K562 (cell line): Measurements from ENCODE around the gene NAT10. TPM values are rescaled to one million over a fixed set of nuclear protein-coding genes. Genes with fewer than 3 reads are reported as not detected.

Experiments
- ATAC-seq: fragments of 200-7000 bp; cut with Tn5 transposase; 3 replicates; pipeline ENCODE4 v1.9.1; 2020; ENCODE audit warnings: moderate library complexity
- BruUV-seq: library from RNA; stranded (reverse); fragments of 400-500 nt; replicated peaks from 2 replicates; lab custom pipeline; 2021; lab: Mats Ljungman, UMichigan
- CTCF ChIA-PET: fragments of 300-600 bp; formaldehyde crosslinking; extraction: SDS; loops from one replicate; lab custom pipeline; 2021; ENCODE audit warnings: low intra/inter-chr PET ratio; lab: Yijun Ruan, JAX
- POLR2A ChIA-PET: fragments of 300-600, 350-650 bp; sonication (Branson Sonifier 250); formaldehyde crosslinking; extraction: SDS; loops from one replicate; lab custom pipeline; 2021; ENCODE audit warnings: antibody characterized with exemption, inconsistent platforms; lab: Yijun Ruan, JAX
- DNase-seq, 4 experiments: peaks; one replicate each; pipeline versions ENCODE4 v3.0.0 to v3.0.0-alpha.2; 2011 to 2018; ENCODE audit warnings: low spot score in 3 of 4, mixed read lengths in 3 of 4; ENCODE audit errors: extremely low read depth in 1 of 4
- FAIRE-seq: peaks from 2 replicates; lab custom pipeline; 2011; peaks lifted over from hg19 to GRCh38; lab: Jason Lieb, UNC
- H2AFZ ChIP-seq: 2 replicates; pipeline ENCODE4 v1.6.0; 2011; ENCODE audit warnings: low read depth, low read length, control low read depth, inconsistent platforms
- H3K27ac ChIP-seq: fragments of 200-600 bp; 3 replicates; pipeline ENCODE4 v1.8.0; 2011; ENCODE audit warnings: low read depth, mild to moderate bottlenecking, control low read depth, inconsistent platforms, low read length, moderate library complexity, mixed read lengths; ENCODE audit errors: extremely low read depth
- H3K27me3 ChIP-seq, 2 experiments: fragments of 300-600 bp in 1 of 2; 2 replicates in 1 of 2; 3 replicates in 1 of 2; pipeline versions ENCODE4 v1.6.0 to v1.8.0; 2011; ENCODE audit warnings: inconsistent platforms in 2 of 2, low read length in 2 of 2, mild to moderate bottlenecking in 1 of 2, mixed read lengths in 1 of 2, moderate library complexity in 1 of 2; ENCODE audit not compliant: control insufficient read depth in 2 of 2, insufficient read depth in 2 of 2
- H3K36me3 ChIP-seq: fragments of 300-600 bp; 3 replicates; pipeline ENCODE4 v1.8.0; 2011; ENCODE audit warnings: mild to moderate bottlenecking, low read length, inconsistent platforms; ENCODE audit not compliant: control insufficient read depth, insufficient read depth
- H3K4me1 ChIP-seq, 2 experiments: fragments of 200-600 bp in 1 of 2; replicated peaks in 1 of 2; 2 replicates in 1 of 2; 3 replicates in 1 of 2; pipeline versions ENCODE4 v1.5.1 to v1.8.0; 2011; ENCODE audit warnings: inconsistent platforms in 2 of 2, low read length in 2 of 2, mild to moderate bottlenecking in 1 of 2, mixed read lengths in 1 of 2, moderate library complexity in 1 of 2; ENCODE audit not compliant: control insufficient read depth in 2 of 2, insufficient read depth in 2 of 2
- H3K4me2 ChIP-seq: 2 replicates; pipeline ENCODE4 v1.6.1; 2011; ENCODE audit warnings: low read length, control low read depth, inconsistent platforms, mixed read lengths; ENCODE audit not compliant: insufficient read depth
- H3K4me3 ChIP-seq: fragments of 200-600 bp; sonication (generic), shearing (Covaris generic); 2 replicates; pipeline ENCODE4 v1.5.1; 2016; ENCODE audit warnings: control low read depth, inconsistent platforms
- H3K79me2 ChIP-seq: fragments of 200-600 bp; 3 replicates; pipeline ENCODE4 v1.8.0; 2011; ENCODE audit warnings: low read length, inconsistent platforms; ENCODE audit not compliant: control insufficient read depth, insufficient read depth
- H3K9ac ChIP-seq, 2 experiments: 2 replicates each; pipeline versions ENCODE4 v1.6.0 to v1.6.1; 2011; ENCODE audit warnings: low read depth in 2 of 2, low read length in 2 of 2, control low read depth in 1 of 2, inconsistent platforms in 1 of 2, mild to moderate bottlenecking in 1 of 2, mixed read lengths in 1 of 2; ENCODE audit not compliant: insufficient read depth in 1 of 2
- H3K9me1 ChIP-seq: one replicate; pipeline ENCODE4 v1.6.0; 2011; ENCODE audit warnings: inconsistent platforms, mild to moderate bottlenecking, low read length, moderate library complexity; ENCODE audit not compliant: control insufficient read depth, insufficient read depth
- H3K9me3 ChIP-seq: replicated peaks from 2 replicates; pipeline ENCODE4 v1.5.1; 2011; ENCODE audit warnings: low read depth, low read length, inconsistent platforms; ENCODE audit not compliant: control insufficient read depth, insufficient read depth
- H4K20me1 ChIP-seq: replicated peaks from 2 replicates; pipeline ENCODE4 v1.6.1; 2011; ENCODE audit warnings: low read length, inconsistent platforms, mixed read lengths; ENCODE audit not compliant: control insufficient read depth, insufficient read depth
- CSDE1 ChIP-seq, 2 experiments: fragments of 450-650 bp; IDR thresholded peaks; 2 replicates each; pipeline ENCODE4 v1.6.1; 2016; ENCODE audit warnings: mild to moderate bottlenecking in 1 of 2
- CTCF ChIP-seq, 3 experiments: IDR thresholded peaks in 2 of 3; conservative IDR thresholded peaks in 1 of 3; 2 replicates each; pipeline ENCODE4 v1.5.1; 2011 to 2012; ENCODE audit warnings: low read length in 3 of 3, mild to moderate bottlenecking in 3 of 3, control low read depth in 2 of 3, improper control_type of control experiment in 1 of 3, inconsistent platforms in 1 of 3, low read depth in 1 of 3, mixed read lengths in 1 of 3, moderate library complexity in 1 of 3; ENCODE audit not compliant: insufficient read depth in 2 of 3
- KDM4B ChIP-seq, 2 experiments: fragments of 450-650 bp in 1 of 2; sonication (generic) in 1 of 2; IDR thresholded peaks; 2 replicates each; pipeline ENCODE4 v1.6.1; 2016 to 2017; ENCODE audit warnings: borderline replicate concordance in 2 of 2, antibody characterized with exemption in 1 of 2, low read depth in 1 of 2, mild to moderate bottlenecking in 1 of 2
- SMAD3 ChIP-seq: fragments of 450-650 bp; formaldehyde crosslinking; conservative IDR thresholded peaks from 2 replicates; pipeline ENCODE4 v1.4.0; 2020; ENCODE audit warnings: mild to moderate bottlenecking
- SREBF1 ChIP-seq: fragments of 150-350 bp; IDR thresholded peaks from 2 replicates; pipeline ENCODE4 v1.6.1; 2014; ENCODE audit warnings: antibody characterized with exemption, low read depth, low read length, borderline replicate concordance
- ZNF232 ChIP-seq: sonication (generic); formaldehyde crosslinking; IDR thresholded peaks from 2 replicates; pipeline ENCODE4 v1.8.0; 2022; ENCODE audit warnings: mild to moderate bottlenecking, missing genetic modification reagents
- ZNF347 ChIP-seq: fragments of 450-650 bp; formaldehyde crosslinking; IDR thresholded peaks from 2 replicates; pipeline ENCODE4 v1.4.0; 2020; ENCODE audit warnings: low read depth, mild to moderate bottlenecking, moderate library complexity
- ZNF592 ChIP-seq: fragments of 450-650 bp; IDR thresholded peaks from 2 replicates; pipeline ENCODE4 v1.6.1; 2017; ENCODE audit warnings: antibody characterized with exemption, mild to moderate bottlenecking
- WGBS: fragments of 100-300 bp; shearing (Covaris generic); methylation state at CpG from one replicate; pipeline ENCODE4 v1.1.6; 2016; ENCODE audit warnings: low coverage, mixed read lengths; ENCODE audit not compliant: insufficient coverage; ENCODE audit errors: missing lambda C conversion rate; 5-methylcytosine and 5-hydroxymethylcytosine counted together
- in situ Hi-C: fragments of 300-500 bp; cut with MboI; formaldehyde crosslinking; loops from 4 replicates; pipeline ENCODE4 v1.15.0; 2018; ENCODE audit warnings: inconsistent platforms, mixed read lengths
- intact Hi-C: fragments of 100-400 bp; cut with micrococcal nuclease; formaldehyde crosslinking; loops from 2 replicates; pipeline ENCODE4 v1.14.2; 2022
- polyA plus RNA-seq, 8 experiments: library from polyadenylated mRNA; depleted of rRNA in 4 of 8; stranded (reverse) in 5 of 8; unstranded in 3 of 8; fragments of >200 nt; fragmentation: Nextera tagmentation in 2 of 8; fragmentation: Illumina TruSeq in 1 of 8; extraction: Ambion mirVana in 2 of 8; extraction: Trizol in 1 of 8; gene quantifications; 2 replicates each; pipeline versions ENCODE4 v1.2.1 to v1.2.3, GENCODE V29; 2011 to 2014; ENCODE audit warnings: inconsistent platforms in 1 of 8, missing spikeins in 1 of 8
- total RNA-seq, 7 experiments: library from RNA; depleted of rRNA in 6 of 7; stranded (reverse); fragments of >200 nt in 6 of 7; fragmentation: Illumina TruSeq in 2 of 7; extraction: Trizol in 2 of 7; gene quantifications; 2 replicates each; pipeline versions ENCODE4 v1.2.1 to v1.2.3, GENCODE V29; 2011 to 2021; ENCODE audit warnings: low replicate concordance in 1 of 7

Gene NAT10
- total and polyA plus RNA-seq, 9 of the 15 experiments (the other 6 are each of a cell fraction or from before 2014, with no cell fraction given), result 55.4 to 125 (median 86.3) TPM

GRCh38 chr11:34151166-34151565 lies 45.7 kb downstream of the NAT10 start:
- 82% methylated on average over 5 of the region's 5 CpGs for WGBS
- no peaks in the 10 kb centered on the region for H3K9me3 ChIP-seq
- H3K27ac ChIP-seq, result no peak overlapping the region
- no peak for FAIRE-seq
- no peaks in the 10 kb centered on the region for H3K9me1 ChIP-seq
- no peak overlapping the region for H2AFZ ChIP-seq
- ChIA-PET POLR2A (interaction anchor here (0.5 to 1.8 kb wide), 4 partner anchors 10 to 67 kb away, joined by 3 to 6 read pairs (median 4); no protein-coding TSS in a partner anchor), CTCF (interaction anchor here (1.0 kb wide), 1 partner anchor 208 kb away, joined by 3 read pairs; no protein-coding TSS in a partner anchor)
- TF ChIP-seq KDM4B (IDR thresholded peaks at IDR 0.05; ENCODE audit: borderline replicate concordance in 2 of 2, low read depth in 1 of 2), result no peak
- no peak for TF ChIP-seq SMAD3
- no peak for TF ChIP-seq ZNF592
- no peak for TF ChIP-seq ZNF232 (CRISPR knock-in tag)
- no peak for TF ChIP-seq ZNF347
- no peak for TF ChIP-seq CSDE1 (IDR thresholded peaks at IDR 0.05)
- TF ChIP-seq SREBF1, result no peak
- TF ChIP-seq CTCF (IDR thresholded peaks at IDR 0.05 in 2 of 3, conservative IDR thresholded peaks at IDR 0.05 in 1 of 3; ENCODE audit: insufficient read depth in 2 of 3, low read depth in 1 of 3, low read length in 3 of 3), result no peak
- no peak overlapping the region for H3K4me3 ChIP-seq
- intact Hi-C loops, result no loop called here
- peak overlapping the region in 1 of 2 experiments; percentile 4; a peak in 1 of 4 replicates for H3K9ac ChIP-seq
- ATAC-seq, result no peak
- peaks cover 0 to 9% of the 10 kb centered on the region in 2 experiments; a peak in 1 of 5 replicates for H3K4me1 ChIP-seq
- H4K20me1 ChIP-seq, result peaks cover 3% of the 10 kb centered on the region; the same call in 1 of the 2 replicates
- in situ Hi-C loops, result loop anchor here (25.0 kb wide), 1 partner anchor 314 kb away; no protein-coding TSS in a partner anchor
- BruUV-seq, result no TSS peak
- no peak for DNase-seq
- peaks cover 88% of the 10 kb centered on the region for H3K36me3 ChIP-seq
- H3K27me3 ChIP-seq, result no peaks in the 10 kb centered on the region
- no peaks in the 10 kb centered on the region for H3K79me2 ChIP-seq
- no peak overlapping the region for H3K4me2 ChIP-seq
